ENCODE data around the gene POU3F3. TPM values are rescaled to one million over a fixed set of nuclear protein-coding genes. Genes with fewer than 3 reads are reported as not detected.

The POU3F3 gene
- total RNA-seq, 1 donor from 2014 or later, result not detected

Other genes with a start within 250 kb of the POU3F3 start
- 24.1 and 25.0 TPM in 2 replicates for gene MRPS9, start 184.0 kb downstream of the POU3F3 start, total RNA-seq